H1 (cell line): ENCODE results near the gene UBD.

Experiments used
- ASH2L ChIP-seq: fragments of 200-600, 300-600 bp; sonication (generic); IDR thresholded peaks from one replicate; pipeline ENCODE4 v1.7.1; 2017; ENCODE audit warnings: low read length
- KDM5A ChIP-seq: fragments of 200-600 bp; IDR thresholded peaks from 2 replicates; pipeline ENCODE4 v1.7.1; 2012; ENCODE audit warnings: mild to moderate bottlenecking, low read length, inconsistent platforms, mixed read lengths
- POLR2A ChIP-seq, 2 experiments: IDR thresholded peaks; 1 replicate in 1 of 2; 2 replicates in 1 of 2; pipeline ENCODE4 v1.6.1; 2011; ENCODE audit warnings: low read depth in 2 of 2, low read length in 2 of 2, mild to moderate bottlenecking in 2 of 2; ENCODE audit errors: control extremely low read depth in 1 of 2
- SRF ChIP-seq: IDR thresholded peaks from 2 replicates; pipeline ENCODE4 v1.6.1; 2011; ENCODE audit warnings: mild to moderate bottlenecking, low read depth, low read length, moderate library complexity
- TAF1 ChIP-seq: IDR thresholded peaks from 2 replicates; pipeline ENCODE4 v1.6.1; 2011; ENCODE audit warnings: mild to moderate bottlenecking, low read depth, low read length
- ZNF274 ChIP-seq: IDR thresholded peaks from 2 replicates; pipeline ENCODE4 v1.7.0; 2012; ENCODE audit warnings: low read length, borderline replicate concordance; ENCODE audit errors: extremely low read depth
- TF ChIP-seq, protein P1 (sequence below): IDR thresholded peaks from 2 replicates; pipeline ENCODE4 v1.6.1; 2012; ENCODE audit warnings: inconsistent platforms
- TF ChIP-seq, protein P2 (sequence below): IDR thresholded peaks from 2 replicates; pipeline ENCODE4 v1.6.1; 2011; ENCODE audit warnings: low read depth, mild to moderate bottlenecking, low read length; ENCODE audit not compliant: insufficient read depth
- TF ChIP-seq, protein P3 (sequence below), 3 experiments: IDR thresholded peaks; 1 replicate in 2 of 3; 2 replicates in 1 of 3; pipeline versions ENCODE4 v1.5.1 to v1.6.1; 2011; ENCODE audit warnings: low read length in 3 of 3, mild to moderate bottlenecking in 3 of 3, inconsistent platforms in 2 of 3, low read depth in 1 of 3, moderate library complexity in 1 of 3; ENCODE audit not compliant: insufficient read depth in 1 of 3; ENCODE audit errors: control extremely low read depth in 1 of 3

DNA sequence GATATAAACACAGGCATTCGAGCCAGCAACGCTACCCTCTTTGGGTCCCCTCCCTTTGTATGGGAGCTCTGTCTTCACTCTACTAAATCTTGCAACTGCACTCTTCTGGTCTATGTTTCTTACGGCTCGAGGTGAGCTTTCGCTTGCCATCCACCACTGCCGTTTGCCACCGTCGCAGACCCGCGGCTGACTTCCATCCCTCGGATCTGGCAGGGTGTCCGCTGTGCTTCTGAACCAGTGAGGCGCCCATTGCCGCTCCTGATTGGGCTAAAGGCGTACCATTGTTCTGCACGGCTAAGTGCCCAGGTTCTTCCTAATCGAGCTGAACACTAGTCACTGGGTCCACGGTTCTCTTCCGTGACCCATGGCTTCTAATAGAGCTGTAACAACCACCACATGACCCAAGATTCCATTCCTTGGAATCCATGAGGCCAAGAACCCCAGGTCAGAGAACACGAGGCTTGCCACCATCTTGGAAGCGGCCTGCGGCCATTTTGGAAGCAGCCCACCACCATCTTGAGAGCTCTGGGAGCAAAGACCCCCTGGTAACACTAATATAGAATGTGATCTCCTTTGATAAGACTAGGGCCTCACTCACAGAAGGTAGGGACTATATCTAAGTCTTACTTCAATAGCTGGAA lies 973 bp downstream of the UBD start:
- no peak for TF ChIP-seq TAF1
- TF ChIP-seq, protein P1, sequence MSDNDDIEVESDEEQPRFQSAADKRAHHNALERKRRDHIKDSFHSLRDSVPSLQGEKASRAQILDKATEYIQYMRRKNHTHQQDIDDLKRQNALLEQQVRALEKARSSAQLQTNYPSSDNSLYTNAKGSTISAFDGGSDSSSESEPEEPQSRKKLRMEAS: no peak
- no peak for TF ChIP-seq ZNF274
- no peak for TF ChIP-seq KDM5A
- TF ChIP-seq POLR2A (IDR thresholded peaks at IDR 0.05; ENCODE audit: control extremely low read depth in 1 of 2, low read depth in 2 of 2, low read length in 2 of 2): no peak
- TF ChIP-seq, protein P2, sequence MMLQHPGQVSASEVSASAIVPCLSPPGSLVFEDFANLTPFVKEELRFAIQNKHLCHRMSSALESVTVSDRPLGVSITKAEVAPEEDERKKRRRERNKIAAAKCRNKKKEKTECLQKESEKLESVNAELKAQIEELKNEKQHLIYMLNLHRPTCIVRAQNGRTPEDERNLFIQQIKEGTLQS: no peak
- TF ChIP-seq, protein P3, sequence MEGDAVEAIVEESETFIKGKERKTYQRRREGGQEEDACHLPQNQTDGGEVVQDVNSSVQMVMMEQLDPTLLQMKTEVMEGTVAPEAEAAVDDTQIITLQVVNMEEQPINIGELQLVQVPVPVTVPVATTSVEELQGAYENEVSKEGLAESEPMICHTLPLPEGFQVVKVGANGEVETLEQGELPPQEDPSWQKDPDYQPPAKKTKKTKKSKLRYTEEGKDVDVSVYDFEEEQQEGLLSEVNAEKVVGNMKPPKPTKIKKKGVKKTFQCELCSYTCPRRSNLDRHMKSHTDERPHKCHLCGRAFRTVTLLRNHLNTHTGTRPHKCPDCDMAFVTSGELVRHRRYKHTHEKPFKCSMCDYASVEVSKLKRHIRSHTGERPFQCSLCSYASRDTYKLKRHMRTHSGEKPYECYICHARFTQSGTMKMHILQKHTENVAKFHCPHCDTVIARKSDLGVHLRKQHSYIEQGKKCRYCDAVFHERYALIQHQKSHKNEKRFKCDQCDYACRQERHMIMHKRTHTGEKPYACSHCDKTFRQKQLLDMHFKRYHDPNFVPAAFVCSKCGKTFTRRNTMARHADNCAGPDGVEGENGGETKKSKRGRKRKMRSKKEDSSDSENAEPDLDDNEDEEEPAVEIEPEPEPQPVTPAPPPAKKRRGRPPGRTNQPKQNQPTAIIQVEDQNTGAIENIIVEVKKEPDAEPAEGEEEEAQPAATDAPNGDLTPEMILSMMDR (IDR thresholded peaks at IDR 0.05; ENCODE audit: control extremely low read depth in 1 of 3, insufficient read depth in 1 of 3, low read depth in 1 of 3, low read length in 3 of 3): no peak
- TF ChIP-seq SRF: no peak
- no peak for TF ChIP-seq ASH2L
